VCaP (cell line): ENCODE results near the gene ELAVL2.

ENCODE experiments used
- H3K27ac ChIP-seq: fragments of 450-650 bp; 2 replicates; pipeline ENCODE4 v1.5.1; 2017
- TF ChIP-seq, protein P1 (sequence below): fragments of 450-650 bp; conservative IDR thresholded peaks from 2 replicates; pipeline ENCODE4 v1.5.1; 2017; ENCODE audit warnings: mild to moderate bottlenecking, moderate library complexity

The ELAVL2 gene

DNA sequence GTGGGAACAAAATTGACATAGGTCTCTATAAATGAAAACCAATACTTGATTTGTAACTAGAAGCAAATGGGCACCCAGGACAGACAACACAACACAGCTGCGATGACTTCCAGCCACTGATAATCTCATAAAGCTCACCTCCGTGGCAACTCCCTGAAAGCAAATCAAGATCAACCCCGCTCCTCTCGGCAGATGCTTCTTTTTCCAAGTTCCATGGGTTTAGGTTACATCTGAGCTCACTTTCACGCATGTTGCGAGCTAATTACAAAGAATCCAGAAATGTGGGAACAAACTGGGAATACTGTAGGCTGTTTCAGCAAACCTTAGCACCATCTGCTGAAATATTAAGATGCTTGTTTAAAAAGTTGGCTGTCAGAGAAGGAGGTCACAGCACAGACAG is 153.9 kb downstream of the ELAVL2 start:
- TF ChIP-seq, protein P1, sequence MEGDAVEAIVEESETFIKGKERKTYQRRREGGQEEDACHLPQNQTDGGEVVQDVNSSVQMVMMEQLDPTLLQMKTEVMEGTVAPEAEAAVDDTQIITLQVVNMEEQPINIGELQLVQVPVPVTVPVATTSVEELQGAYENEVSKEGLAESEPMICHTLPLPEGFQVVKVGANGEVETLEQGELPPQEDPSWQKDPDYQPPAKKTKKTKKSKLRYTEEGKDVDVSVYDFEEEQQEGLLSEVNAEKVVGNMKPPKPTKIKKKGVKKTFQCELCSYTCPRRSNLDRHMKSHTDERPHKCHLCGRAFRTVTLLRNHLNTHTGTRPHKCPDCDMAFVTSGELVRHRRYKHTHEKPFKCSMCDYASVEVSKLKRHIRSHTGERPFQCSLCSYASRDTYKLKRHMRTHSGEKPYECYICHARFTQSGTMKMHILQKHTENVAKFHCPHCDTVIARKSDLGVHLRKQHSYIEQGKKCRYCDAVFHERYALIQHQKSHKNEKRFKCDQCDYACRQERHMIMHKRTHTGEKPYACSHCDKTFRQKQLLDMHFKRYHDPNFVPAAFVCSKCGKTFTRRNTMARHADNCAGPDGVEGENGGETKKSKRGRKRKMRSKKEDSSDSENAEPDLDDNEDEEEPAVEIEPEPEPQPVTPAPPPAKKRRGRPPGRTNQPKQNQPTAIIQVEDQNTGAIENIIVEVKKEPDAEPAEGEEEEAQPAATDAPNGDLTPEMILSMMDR = no peak
- no peak overlapping the region for H3K27ac ChIP-seq

DNA sequence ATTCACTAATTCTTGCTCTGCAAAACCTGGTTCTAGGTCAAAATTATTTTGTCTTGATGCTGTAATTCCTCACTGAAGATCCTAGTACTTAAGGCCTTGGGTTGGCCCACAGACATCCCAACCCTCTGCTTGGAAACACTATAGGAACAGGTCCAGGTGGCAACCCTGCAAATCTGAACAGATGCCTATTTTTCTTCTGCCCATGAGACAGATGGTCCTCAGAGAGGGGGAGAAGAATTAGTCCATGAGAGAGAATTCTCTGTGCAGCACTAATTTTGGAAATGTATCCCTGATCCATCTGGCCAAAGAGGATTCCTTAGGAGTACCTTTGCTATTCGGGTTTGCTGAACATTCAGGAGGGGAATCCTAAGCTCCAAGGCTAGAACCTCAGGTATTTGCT is 156.3 kb downstream of the ELAVL2 start:
- TF ChIP-seq, protein P1 = no peak
- H3K27ac ChIP-seq = no peak overlapping the region

DNA sequence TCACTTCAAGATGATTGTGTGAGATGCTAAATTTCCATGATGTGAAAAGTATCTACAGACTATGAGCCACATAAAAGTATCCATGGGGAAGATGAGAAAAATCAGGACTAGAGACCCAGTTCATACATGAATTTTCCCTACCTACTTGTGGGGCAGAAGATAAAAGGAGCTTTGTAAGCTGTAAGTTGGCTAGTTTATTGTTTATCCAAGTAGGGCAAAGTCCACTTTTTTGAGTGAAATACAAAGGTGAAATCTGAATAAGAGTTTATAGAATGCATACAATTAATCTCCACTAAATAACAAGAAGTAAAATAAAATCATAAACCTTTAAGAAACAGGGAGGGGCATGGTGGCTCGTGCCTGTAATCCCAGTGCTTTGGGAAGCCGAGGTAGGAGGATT is 160.4 kb downstream of the ELAVL2 start:
- TF ChIP-seq, protein P1 = no peak
- peak overlapping the region; percentile 84 for H3K27ac ChIP-seq

DNA sequence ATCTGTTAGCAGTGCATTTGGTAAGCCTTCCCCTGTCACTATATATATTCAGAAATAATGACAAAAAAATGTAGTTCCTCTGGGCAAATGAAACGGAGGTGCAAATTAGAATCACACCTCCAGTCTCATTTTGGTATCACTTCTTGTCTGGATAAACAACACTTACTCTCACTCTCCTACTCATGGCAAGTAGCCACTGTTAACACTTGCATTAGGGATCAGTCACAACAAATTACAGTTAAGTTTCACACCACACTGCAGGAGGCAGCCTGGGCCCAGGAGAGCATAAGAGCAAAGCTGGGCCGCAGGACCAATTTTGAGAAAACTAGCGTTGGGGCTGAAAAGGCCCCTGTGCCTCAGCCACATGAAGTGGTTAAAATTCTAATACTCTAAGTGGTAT is 161.0 kb downstream of the ELAVL2 start:
- H3K27ac ChIP-seq = peak overlapping the region; percentile 84
- TF ChIP-seq, protein P1 = no peak

DNA sequence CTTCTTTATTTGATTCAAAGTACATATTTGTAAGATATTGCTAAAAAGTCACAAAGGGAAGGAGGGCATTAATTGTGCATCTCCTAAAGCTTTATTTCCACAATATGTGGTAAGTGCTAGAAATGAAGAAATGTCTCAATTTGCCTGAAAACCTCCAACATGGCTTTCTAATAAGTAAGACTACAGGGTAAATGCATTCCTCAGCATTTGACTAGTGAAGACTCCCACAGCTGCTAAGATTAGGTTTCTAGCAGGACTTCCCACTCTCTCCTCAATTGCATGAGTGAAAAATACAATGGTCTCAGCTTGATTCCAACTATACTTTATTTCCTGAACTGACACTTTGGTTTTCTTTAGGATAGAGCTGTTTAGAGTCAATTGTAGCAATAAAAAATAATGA is 162.1 kb downstream of the ELAVL2 start:
- peak overlapping the region; percentile 84 for H3K27ac ChIP-seq
- TF ChIP-seq, protein P1 = no peak

DNA sequence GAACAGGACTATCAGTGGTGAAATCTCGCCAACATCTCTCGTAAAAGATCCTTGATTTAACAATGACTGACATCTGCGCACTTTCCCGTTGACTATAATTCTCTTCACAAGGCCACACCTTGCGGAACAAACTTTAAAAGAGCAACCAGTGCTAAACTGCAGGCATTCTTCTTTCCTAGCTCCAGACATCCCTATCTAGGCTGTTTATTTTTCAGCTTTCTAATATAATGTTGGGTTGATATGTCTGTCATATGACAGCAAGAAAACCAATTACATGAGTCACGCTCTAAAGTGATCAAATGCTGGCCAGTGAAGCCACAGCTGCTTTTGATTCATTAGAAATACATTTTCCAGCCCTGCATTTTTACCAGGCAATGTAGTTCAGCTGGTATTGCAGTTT is 162.5 kb downstream of the ELAVL2 start:
- peak overlapping the region; percentile 84 for H3K27ac ChIP-seq
- TF ChIP-seq, protein P1 = no peak

DNA sequence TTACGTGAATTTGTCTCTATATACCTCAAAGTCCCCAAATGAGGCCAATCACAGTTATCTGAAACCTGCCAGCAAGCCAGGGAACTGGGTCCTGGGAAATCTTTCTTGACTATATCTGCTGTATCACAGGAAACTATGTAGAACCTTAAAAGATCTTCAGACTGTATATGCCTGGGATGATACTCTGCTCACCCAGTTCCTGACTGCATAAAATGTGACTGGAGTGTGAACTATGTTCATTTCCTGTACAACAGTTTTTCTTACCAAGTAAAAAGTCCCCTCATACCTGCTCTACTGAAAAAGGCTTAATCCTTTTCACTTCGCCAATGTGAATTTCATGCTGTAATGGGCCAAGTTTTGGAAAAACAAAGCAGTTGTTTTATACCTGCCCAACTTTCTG is 162.9 kb downstream of the ELAVL2 start:
- H3K27ac ChIP-seq = peak overlapping the region; percentile 84
- TF ChIP-seq, protein P1 = no peak

DNA sequence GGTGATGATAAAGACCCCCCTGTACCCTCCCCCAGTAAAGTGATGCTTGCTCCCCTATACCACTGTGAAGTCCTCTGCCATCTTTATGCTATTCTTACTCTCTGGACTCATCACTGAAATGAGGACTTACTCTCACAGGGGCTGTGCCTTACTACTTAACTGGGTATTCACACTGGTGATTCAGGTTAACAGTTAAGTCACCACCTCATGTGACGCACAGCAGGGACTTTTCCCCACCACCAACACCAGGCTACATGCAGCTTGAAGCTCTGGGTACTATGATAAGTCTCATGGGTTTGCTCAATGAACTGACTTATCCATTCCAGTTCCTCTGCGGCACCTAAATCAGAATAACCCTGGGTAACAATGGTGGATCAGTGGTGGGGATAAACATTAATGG is 163.7 kb downstream of the ELAVL2 start:
- TF ChIP-seq, protein P1 = no peak
- peak overlapping the region; percentile 84 for H3K27ac ChIP-seq
